ENCODE data around the gene NXNL1. TPM values are rescaled to one million over a fixed set of nuclear protein-coding genes. Genes with fewer than 3 reads are reported as not detected.

The NXNL1 gene
- total and polyA plus RNA-seq, 2 of the 4 experiments (the other 2 are of a cell fraction), result not detected

GRCh38 chr19:17423429-17424208 lies 37.1 kb downstream of the NXNL1 start:
- ChIA-PET POLR2A (ENCODE audit: unreplicated experiment) (no interaction called here), CTCF (no interaction called here)
- ATAC-seq (ENCODE audit: low read depth) (no peak), DNase-seq (no peak)
- peak overlapping the region; percentile 33 for H2AFZ ChIP-seq (replicated peaks; ENCODE audit: low read length, poor library complexity)
- H3K27me3 ChIP-seq (ENCODE audit: control insufficient read depth, insufficient read depth, low read length), result no peaks in the 10 kb centered on the region
- BruUV-seq (replicated peaks), result no TSS peak
- no peak overlapping the region for H4K8ac ChIP-seq (ENCODE audit: low read depth in 2 of 2, low read length in 2 of 2)
- H3K9me1 ChIP-seq (ENCODE audit: insufficient read depth, low read length), result peaks cover 7% of the 10 kb centered on the region; the same call in 1 of the 2 replicates
- H3K14ac ChIP-seq (replicated peaks; ENCODE audit: low read depth, low read length), result no peak overlapping the region
- H3K27ac ChIP-seq (ENCODE audit: insufficient read depth, low read length), result no peak overlapping the region
- no peak overlapping the region for H2AK5ac ChIP-seq (ENCODE audit: low read depth, low read length)
- intact Hi-C loops (cut with micrococcal nuclease), result no loop called here
- dilution Hi-C loops (cut with HindIII; ENCODE audit: low sequenced_read_pairs, unreplicated experiment), result no loop called here
- no peak overlapping the region for H3K56ac ChIP-seq (ENCODE audit: extremely low read depth, insufficient read depth, low read length)
- H4K20me1 ChIP-seq (ENCODE audit: insufficient read depth, low read length), result no peaks in the 10 kb centered on the region
- no peak overlapping the region for H2BK5ac ChIP-seq (ENCODE audit: low read depth, low read length, poor library complexity, severe bottlenecking)
- H3K23ac ChIP-seq (ENCODE audit: low read depth, low read length), result no peak overlapping the region
- no CpG with 5 or more reads among the region's 20 CpGs for WGBS, 2 experiments (ENCODE audit: extremely low coverage in 2 of 2, insufficient read length in 1 of 2)
- in situ Hi-C loops (cut with MboI; ENCODE audit: low sequenced_read_pairs), result no loop called here
- no peak overlapping the region for H3K18ac ChIP-seq (ENCODE audit: low read depth, low read length)
- peaks cover 4% of the 10 kb centered on the region; the same call in 1 of the 2 replicates for H3K4me1 ChIP-seq (ENCODE audit: control insufficient read depth, insufficient read depth, low read length)
- no peak overlapping the region for H2BK15ac ChIP-seq (ENCODE audit: low read depth, low read length)
- peaks cover 5 to 12% of the 10 kb centered on the region in 2 experiments; a peak in 3 of 4 replicates for H3K79me1 ChIP-seq (ENCODE audit: low read depth in 1 of 2, low read length in 2 of 2)
- peak overlapping the region; percentile 42 for H2AK9ac ChIP-seq (replicated peaks; ENCODE audit: low read depth, low read length, poor library complexity)
- H3K9me3 ChIP-seq (ENCODE audit: control insufficient read depth, insufficient read depth, low read length), result no peaks in the 10 kb centered on the region
- no peak overlapping the region for H3K4ac ChIP-seq (ENCODE audit: low read depth, low read length)
- no peak for TF ChIP-seq POLR2A (IDR thresholded peaks at IDR 0.05; ENCODE audit: low read depth, low read length)
- TF ChIP-seq, protein P1, sequence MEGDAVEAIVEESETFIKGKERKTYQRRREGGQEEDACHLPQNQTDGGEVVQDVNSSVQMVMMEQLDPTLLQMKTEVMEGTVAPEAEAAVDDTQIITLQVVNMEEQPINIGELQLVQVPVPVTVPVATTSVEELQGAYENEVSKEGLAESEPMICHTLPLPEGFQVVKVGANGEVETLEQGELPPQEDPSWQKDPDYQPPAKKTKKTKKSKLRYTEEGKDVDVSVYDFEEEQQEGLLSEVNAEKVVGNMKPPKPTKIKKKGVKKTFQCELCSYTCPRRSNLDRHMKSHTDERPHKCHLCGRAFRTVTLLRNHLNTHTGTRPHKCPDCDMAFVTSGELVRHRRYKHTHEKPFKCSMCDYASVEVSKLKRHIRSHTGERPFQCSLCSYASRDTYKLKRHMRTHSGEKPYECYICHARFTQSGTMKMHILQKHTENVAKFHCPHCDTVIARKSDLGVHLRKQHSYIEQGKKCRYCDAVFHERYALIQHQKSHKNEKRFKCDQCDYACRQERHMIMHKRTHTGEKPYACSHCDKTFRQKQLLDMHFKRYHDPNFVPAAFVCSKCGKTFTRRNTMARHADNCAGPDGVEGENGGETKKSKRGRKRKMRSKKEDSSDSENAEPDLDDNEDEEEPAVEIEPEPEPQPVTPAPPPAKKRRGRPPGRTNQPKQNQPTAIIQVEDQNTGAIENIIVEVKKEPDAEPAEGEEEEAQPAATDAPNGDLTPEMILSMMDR (conservative IDR thresholded peaks at IDR 0.05; ENCODE audit: low read depth, low read length), result no peak
- TF ChIP-seq RFX5 (IDR thresholded peaks at IDR 0.05; ENCODE audit: low read depth, low read length), result no peak
- TF ChIP-seq SMC3 (IDR thresholded peaks at IDR 0.05; ENCODE audit: low read depth, low read length), result no peak
- no peak for TF ChIP-seq MAFK (IDR thresholded peaks at IDR 0.05; ENCODE audit: low read depth, low read length)
- H4K5ac ChIP-seq (ENCODE audit: low read depth, low read length), result no peak overlapping the region
- no peak overlapping the region for H4K91ac ChIP-seq (ENCODE audit: insufficient read depth, low read depth, low read length)
- peaks cover 5% of the 10 kb centered on the region; the same call in 1 of the 2 replicates for H3K36me3 ChIP-seq (ENCODE audit: control insufficient read depth, insufficient read depth, low read length)
- H3K9ac ChIP-seq (ENCODE audit: low read depth, low read length), result no peak overlapping the region
- no peak overlapping the region for H2BK20ac ChIP-seq (ENCODE audit: low read depth, low read length)
- H3K4me3 ChIP-seq (ENCODE audit: insufficient read depth, low read depth, low read length), result no peak overlapping the region
- no peak overlapping the region for H2BK120ac ChIP-seq (ENCODE audit: low read depth, low read length)
- H3K4me2 ChIP-seq (ENCODE audit: low read depth, low read length), result no peak overlapping the region

Measured in IMR-90 (cell line).